Memory B cell (primary cell): ENCODE results near the gene RSPH9.
"Not testable (repeated sequence)": the region's sequence is repeated elsewhere in the genome, so short reads cannot be mapped to it uniquely, and the experiment has no call there.

Experiments
- ATAC-seq: fragments of 150-1000 bp; cut with Tn5 transposase; 2 replicates; pipeline ENCODE4 v1.10.0; 2021; ENCODE audit warnings: low read depth, mild to moderate bottlenecking, moderate library complexity
- DNase-seq, 2 donors: peaks; one replicate each; pipeline ENCODE4 v3.0.0; 2022; ENCODE audit warnings: low spot score in 2 of 2
- H3K27ac Mint-ChIP-seq: one replicate; pipeline ENCODE4 v1.8.0; 2022; ENCODE audit warnings: mild to moderate bottlenecking, moderate library complexity, mixed read lengths
- H3K27me3 Mint-ChIP-seq: one replicate; pipeline ENCODE4 v1.8.0; 2022; ENCODE audit warnings: mixed read lengths
- H3K36me3 Mint-ChIP-seq: one replicate; pipeline ENCODE4 v1.8.0; 2022; ENCODE audit warnings: mild to moderate bottlenecking, mixed read lengths
- H3K4me1 Mint-ChIP-seq: one replicate; pipeline ENCODE4 v1.8.0; 2022; ENCODE audit warnings: mixed read lengths
- H3K4me3 Mint-ChIP-seq: one replicate; pipeline ENCODE4 v1.8.0; 2022; ENCODE audit warnings: mild to moderate bottlenecking, moderate library complexity, mixed read lengths
- H3K9me3 Mint-ChIP-seq: one replicate; pipeline ENCODE4 v1.8.0; 2022; ENCODE audit warnings: mixed read lengths

The RSPH9 gene

DNA sequence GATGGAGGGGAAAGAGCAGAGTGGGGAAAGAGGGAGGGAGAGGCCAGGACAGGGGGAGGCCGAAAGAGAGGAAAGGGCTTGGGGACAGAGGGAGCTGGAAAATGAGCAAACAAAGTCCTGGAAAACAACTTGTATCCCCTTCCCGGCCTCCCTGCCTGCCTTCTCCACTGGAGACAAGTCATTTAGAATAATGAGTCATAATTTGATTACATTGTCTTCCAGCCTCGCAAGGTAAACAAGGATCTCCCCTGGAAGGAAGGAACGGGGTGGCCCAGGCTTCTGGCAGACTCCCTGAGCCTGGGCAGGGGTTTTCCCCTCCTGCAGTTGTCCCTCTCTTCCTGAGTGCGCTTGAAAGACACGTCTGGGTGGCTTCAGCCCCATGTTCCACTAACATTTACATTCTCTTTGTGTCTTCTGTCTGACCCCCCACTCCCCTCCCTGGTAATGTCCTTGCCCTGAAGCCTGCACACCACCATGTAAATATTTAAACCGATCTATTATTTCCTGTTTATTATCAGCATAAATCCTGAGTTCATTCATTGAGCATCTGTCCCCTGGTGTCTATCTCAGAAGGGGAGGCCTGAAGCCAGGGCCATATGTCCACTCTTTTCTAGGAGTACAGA, 54.8 kb downstream of the RSPH9 start:
- peaks cover 11% of the 10 kb centered on the region for H3K4me1 Mint-ChIP-seq
- H3K4me3 Mint-ChIP-seq = peak overlapping the region; percentile 17
- peaks cover 2% of the 10 kb centered on the region for H3K27me3 Mint-ChIP-seq
- ATAC-seq (no peak), DNase-seq (no peak)
- no peaks in the 10 kb centered on the region for H3K36me3 Mint-ChIP-seq
- H3K9me3 Mint-ChIP-seq = no peaks in the 10 kb centered on the region
- no peak overlapping the region for H3K27ac Mint-ChIP-seq

DNA sequence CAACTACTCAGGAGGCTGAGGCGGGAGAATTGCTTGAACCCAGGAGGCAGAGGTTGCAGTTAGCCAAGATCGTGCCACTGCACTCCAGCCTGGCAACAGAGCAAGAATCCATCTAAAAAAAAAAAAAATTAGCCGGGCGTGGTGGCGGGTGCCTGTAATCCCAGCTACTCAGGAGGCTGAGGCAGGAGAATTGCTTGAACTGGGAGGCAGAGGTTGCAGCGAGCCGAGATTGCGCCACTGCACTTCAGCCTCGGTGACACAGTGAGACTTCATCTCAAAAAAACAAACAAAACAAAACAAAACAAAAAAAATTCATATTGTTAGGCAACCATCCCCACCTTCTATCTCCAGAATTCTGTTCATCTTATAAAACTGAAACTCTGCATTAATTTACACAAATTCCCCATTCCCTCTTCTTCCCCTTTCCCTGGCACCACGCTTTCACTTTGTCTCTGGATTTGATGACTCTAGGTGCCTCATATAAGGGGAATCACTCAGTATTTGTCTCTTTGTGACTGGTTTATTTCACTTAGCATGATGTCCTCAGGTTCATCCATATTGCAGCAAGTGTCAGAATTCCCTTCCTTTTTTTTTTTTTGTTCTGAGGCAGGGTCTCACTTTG, 56.2 kb downstream of the RSPH9 start:
- not testable (repeated sequence) for DNase-seq, H3K27ac Mint-ChIP-seq, H3K9me3 Mint-ChIP-seq, H3K27me3 Mint-ChIP-seq, H3K4me3 Mint-ChIP-seq, ATAC-seq, H3K36me3 Mint-ChIP-seq
- peaks cover 23% of the 10 kb centered on the region for H3K4me1 Mint-ChIP-seq

DNA sequence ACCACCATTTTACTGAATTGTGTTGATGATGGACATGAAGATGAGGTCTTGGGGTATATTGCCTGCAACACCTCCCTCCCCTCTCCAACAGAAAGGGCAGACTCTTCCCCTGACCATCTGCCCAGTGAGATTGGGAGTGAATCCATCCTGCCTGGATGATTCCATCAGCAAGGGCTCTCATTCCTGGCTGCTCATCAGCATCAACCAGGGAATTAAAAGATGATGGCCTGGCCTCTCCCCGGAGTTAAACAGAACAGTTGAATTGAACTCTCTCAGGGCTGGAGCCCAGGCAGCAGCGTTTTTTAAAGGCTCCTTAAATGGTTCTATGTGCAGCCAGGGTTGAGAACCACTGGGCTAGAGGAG, 57.3 kb downstream of the RSPH9 start:
- Mint-ChIP-seq H3K9me3 (no peaks in the 10 kb centered on the region), H3K27ac (peak overlapping the region; percentile 11)

DNA sequence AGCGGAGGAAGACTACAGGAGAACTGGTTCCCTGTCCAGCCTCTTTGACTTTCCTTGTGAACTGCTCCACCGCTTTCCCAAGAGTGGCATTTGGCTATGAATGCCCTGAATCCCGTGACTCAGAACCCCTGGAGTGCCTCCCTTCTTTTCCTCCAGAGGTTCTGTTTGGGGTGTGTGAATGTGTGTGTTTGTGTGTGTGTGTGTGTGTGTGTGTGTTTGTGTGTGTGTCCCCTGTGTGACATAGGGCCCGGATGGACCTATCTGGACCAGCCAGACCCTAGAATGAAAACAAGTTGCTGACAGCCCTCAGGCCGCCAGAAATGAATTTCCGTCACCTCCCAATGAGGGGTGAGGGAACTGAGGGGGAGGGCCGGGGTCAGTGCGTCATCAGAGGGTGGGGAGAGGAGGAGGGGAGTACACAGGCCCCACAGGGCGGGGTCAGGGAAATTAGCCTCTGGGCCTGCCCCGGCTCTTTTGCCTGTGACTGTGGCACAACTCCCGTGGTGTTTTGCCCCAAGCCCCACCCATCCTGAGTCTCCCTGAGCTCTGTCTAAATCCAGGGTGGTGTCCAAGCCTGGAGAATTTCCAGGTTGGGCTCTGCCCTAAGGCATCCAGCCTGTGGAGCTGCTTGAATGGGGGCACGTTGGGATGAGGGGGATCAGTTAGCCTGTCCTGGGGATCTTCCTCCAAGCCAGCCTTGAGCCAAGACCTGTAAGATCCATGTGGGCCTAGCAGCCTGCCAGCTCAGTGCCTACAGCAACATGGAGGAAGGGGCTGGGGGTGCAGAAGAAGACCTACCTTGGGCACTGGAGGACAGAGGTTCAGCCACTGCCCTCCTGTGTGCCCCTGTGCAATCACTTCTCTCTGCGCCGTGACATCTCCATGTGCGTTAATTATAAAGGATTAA, 58.0 kb downstream of the RSPH9 start:
- Mint-ChIP-seq H3K4me1 (peaks cover 35% of the 10 kb centered on the region), H3K9me3 (no peaks in the 10 kb centered on the region), H3K27ac (peak overlapping the region; percentile 11), H3K36me3 (no peaks in the 10 kb centered on the region), H3K27me3 (peaks cover 2% of the 10 kb centered on the region), H3K4me3 (no peak overlapping the region)
- ATAC-seq (peak; percentile 49), DNase-seq (peak; percentile 41 to 52)

More for the DNA sequence above, 57.3 kb downstream of the RSPH9 start:
- no peak overlapping the region for H3K4me3 Mint-ChIP-seq
- no peak for ATAC-seq
- H3K4me1 Mint-ChIP-seq = peaks cover 33% of the 10 kb centered on the region
- DNase-seq = no peak
- H3K27me3 Mint-ChIP-seq = peaks cover 2% of the 10 kb centered on the region
- H3K36me3 Mint-ChIP-seq = no peaks in the 10 kb centered on the region

DNA sequence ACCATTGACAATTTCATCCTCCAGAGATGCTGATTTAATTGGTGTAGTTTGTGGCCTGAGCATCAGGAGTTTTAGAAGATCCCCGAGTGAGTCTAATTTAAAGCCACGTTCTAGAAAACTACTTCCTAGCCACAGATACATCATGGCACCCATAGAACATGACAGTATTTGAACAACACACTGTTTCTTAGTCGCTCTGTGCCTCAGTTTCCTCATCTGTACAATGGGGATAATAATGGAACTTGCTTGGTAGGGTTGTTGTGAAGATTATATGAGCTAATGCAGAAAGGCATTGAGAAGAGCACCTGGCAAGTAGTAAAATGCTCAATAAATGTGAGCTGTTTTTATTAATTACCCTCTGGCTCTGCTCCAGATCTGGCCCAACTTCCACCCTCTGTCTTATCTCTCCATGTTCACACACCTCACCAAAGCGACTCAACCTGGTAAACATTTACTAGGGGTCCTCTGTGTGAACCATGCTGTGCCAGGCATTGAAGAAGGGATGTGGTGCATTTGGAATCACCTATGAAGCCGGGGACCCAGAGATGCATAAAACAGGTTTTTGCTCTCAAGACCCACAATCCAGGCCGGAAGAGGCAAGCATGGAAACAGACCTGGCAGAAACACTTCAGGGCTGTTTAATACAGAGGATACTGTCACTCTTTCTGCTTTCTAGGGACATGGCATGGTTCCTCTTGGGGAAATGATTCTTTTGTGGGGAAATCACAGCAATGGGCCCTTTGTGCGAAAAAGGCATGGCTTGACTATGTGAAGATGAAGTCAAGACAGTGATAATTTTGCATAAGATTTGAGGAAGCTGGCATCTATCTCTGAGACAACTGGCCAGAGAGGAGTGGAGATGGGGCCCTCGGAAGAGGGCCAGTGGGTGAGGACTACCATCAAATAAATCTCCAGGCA, 58.9 kb downstream of the RSPH9 start:
- ATAC-seq = peak; percentile 77
- H3K4me1 Mint-ChIP-seq = peaks cover 36% of the 10 kb centered on the region

DNA sequence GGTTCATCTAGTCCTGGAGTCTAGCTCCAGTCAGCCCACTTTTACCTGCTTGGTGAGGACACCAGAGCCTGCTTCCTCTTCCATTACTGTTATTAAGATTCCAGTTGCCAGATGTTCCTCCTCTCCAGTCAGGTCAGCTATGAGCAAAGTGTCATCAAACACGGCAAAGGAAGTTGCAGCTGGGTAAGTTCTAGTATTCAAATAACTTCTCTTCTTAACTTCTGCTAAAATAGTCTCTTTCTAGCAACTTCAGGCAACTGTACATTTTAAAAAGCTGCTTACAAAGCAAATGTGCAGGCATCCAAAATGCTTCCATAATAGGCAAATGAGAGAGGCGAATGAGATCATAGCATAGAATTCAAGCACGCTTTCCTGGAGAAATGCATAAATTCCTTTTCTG, 61.2 kb downstream of the RSPH9 start:
- H3K4me3 Mint-ChIP-seq = peak overlapping the region; percentile 83
- H3K27me3 Mint-ChIP-seq = peaks cover 2% of the 10 kb centered on the region
- peak overlapping the region; percentile 88 for H3K27ac Mint-ChIP-seq
- H3K9me3 Mint-ChIP-seq = no peaks in the 10 kb centered on the region
- ATAC-seq (peak; percentile 62), DNase-seq (peak in 1 of 2 donors; percentile 37)
- peaks cover 39% of the 10 kb centered on the region for H3K4me1 Mint-ChIP-seq
- no peaks in the 10 kb centered on the region for H3K36me3 Mint-ChIP-seq

More for the DNA sequence above, 58.9 kb downstream of the RSPH9 start:
- Mint-ChIP-seq H3K27me3 (peaks cover 2% of the 10 kb centered on the region), H3K36me3 (no peaks in the 10 kb centered on the region), H3K9me3 (no peaks in the 10 kb centered on the region), H3K27ac (peak overlapping the region; percentile 37), H3K4me3 (peak overlapping the region; percentile 27)
- peak in 1 of 2 donors; percentile 62 for DNase-seq

DNA sequence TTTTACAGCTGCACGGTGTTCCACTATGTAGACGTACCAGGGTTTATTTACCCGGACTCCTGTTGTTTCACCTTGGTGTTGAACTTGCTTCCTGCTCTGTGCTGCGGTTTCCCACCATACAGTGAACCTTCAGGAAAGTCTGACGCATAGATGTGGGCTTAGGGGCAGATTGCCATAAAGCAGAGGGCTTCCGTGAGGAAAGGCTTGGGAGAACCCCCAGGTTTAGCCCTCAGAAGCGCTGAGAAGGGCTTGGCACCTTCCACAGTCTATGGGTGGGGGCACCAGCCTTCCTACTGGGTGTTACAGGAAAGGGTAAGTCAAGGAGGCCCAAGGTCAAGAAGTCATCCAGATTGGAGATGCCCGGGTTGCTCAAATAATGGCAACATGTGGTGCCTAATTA, 62.0 kb downstream of the RSPH9 start:
- Mint-ChIP-seq H3K4me3 (peak overlapping the region; percentile 53), H3K27me3 (peaks cover 2% of the 10 kb centered on the region), H3K9me3 (no peaks in the 10 kb centered on the region), H3K27ac (peak overlapping the region; percentile 88), H3K4me1 (peaks cover 41% of the 10 kb centered on the region), H3K36me3 (no peaks in the 10 kb centered on the region)
- no peak for ATAC-seq
- DNase-seq = no peak

DNA sequence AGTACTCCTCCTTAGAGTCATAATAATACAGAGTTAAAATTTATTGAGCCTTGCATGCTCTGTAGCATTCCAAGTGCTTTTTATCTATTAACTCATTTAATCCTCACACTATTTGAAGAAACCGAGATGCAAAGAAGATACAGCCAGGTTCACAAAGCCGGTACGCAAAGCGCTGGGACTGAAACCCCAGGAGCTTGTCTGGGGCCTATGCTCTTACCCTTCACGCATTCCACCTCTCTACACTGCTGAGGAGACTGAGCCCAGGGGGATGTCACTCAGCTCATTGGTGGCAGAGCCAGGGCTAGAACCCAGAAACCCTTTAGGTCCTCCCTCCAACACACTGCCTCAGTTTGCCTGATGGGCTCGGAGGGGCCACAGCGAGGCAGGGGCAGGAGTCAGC, 62.4 kb downstream of the RSPH9 start:
- Mint-ChIP-seq H3K27me3 (peaks cover 2% of the 10 kb centered on the region), H3K27ac (peak overlapping the region; percentile 88), H3K36me3 (no peaks in the 10 kb centered on the region), H3K9me3 (no peaks in the 10 kb centered on the region), H3K4me1 (peaks cover 42% of the 10 kb centered on the region), H3K4me3 (no peak overlapping the region)
- DNase-seq = no peak
- ATAC-seq = no peak

DNA sequence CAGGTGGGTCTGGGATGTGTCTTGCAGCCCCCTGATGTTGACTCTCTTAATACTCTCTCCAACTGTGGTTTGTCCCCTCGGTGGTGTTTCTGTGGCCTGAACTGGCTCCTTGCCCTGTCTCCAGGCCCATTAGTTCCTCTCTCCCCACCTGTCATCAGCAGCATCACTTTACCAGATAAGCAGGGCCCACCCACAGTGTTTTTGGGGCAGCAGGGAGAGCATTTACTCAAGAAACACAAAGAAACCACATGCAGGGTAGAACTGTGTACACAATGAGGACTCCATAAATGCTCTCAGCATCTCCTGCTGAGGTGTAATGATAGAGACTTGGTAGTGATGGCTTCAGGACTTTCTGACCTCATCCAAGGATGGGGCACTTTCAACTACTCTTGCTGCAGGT, 62.9 kb downstream of the RSPH9 start:
- no peak overlapping the region for H3K27ac Mint-ChIP-seq
- peaks cover 2% of the 10 kb centered on the region for H3K27me3 Mint-ChIP-seq
- no peaks in the 10 kb centered on the region for H3K9me3 Mint-ChIP-seq
- no peaks in the 10 kb centered on the region for H3K36me3 Mint-ChIP-seq
- DNase-seq (no peak), ATAC-seq (no peak)
- no peak overlapping the region for H3K4me3 Mint-ChIP-seq
- H3K4me1 Mint-ChIP-seq = peaks cover 46% of the 10 kb centered on the region

DNA sequence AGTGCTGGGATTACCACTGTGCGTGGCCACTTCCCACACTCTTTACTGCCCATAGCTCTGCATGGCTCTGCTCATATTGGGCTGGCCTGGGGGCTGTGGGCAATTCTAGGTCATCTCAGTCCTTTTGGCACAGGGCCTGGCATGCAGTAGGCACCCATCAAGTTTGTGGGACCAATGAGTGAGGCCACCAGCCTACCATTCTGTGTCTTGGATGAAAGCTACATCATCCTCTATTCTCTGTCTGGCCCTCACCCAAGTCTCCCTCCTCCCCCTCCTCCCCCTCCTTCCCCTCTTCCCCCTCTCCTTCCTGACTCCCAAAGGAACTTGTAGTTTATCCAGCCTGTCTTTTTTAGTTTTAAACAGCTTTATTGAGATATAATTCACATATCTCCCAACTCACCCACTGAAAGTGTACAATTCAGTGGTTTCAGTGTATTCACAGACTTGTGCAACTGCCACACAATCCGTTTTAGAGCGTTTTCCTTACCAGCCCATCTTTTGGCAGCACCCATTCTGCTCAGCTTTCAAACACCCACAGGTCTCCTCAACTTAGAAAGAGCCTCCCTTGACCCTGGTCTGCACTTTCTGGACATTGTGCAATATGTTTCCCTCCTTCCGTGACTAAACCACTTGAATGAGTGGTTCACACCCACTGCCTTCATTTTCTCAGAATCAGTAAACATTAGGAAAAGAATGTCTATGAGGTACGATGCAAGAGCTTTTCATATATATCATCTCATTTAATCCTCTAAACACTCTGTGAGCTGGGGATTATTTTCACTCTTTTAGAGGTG, 64.2 kb downstream of the RSPH9 start:
- H3K4me1 Mint-ChIP-seq = peaks cover 45% of the 10 kb centered on the region
- no peaks in the 10 kb centered on the region for H3K36me3 Mint-ChIP-seq
- peaks cover 2% of the 10 kb centered on the region for H3K27me3 Mint-ChIP-seq
- no peak overlapping the region for H3K4me3 Mint-ChIP-seq
- DNase-seq (no peak), ATAC-seq (no peak)
- H3K9me3 Mint-ChIP-seq = no peaks in the 10 kb centered on the region
- no peak overlapping the region for H3K27ac Mint-ChIP-seq

DNA sequence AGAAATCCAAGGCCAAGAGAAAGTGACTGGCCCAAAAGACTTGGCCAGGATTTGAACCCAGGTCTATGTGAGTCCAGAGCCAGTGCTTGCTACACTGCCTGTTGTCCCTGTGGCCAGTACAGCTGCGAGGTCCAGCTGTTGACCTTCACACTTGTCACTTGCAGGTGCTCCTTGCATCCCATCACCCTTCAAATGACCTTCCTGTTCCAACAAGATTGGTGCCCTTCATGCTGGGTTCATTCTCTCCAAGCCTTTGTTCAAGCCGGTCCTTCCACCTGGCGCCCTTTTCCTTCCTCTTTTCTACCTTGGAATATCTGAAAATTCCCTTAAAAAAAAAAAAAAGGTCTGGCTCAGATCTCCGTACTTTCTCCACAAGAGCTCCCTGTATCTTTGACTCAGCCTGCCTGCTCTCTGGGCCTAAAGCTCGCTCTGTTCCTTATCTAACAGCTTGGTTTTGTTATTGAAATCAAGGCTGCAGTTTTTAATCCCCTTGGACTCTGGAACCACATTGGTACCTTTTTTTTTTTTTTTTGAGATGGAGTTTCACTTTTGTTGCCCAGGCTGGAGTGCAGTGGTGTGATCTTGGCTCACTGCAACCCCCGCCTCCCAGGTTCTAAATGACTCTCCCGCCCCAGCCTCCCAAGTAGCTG, 64.9 kb downstream of the RSPH9 start:
- peak overlapping the region; percentile 28 for H3K27ac Mint-ChIP-seq
- no peak for ATAC-seq
- no peaks in the 10 kb centered on the region for H3K9me3 Mint-ChIP-seq
- peaks cover 2% of the 10 kb centered on the region for H3K27me3 Mint-ChIP-seq
- no peak overlapping the region for H3K4me3 Mint-ChIP-seq
- no peaks in the 10 kb centered on the region for H3K36me3 Mint-ChIP-seq
- peaks cover 48% of the 10 kb centered on the region for H3K4me1 Mint-ChIP-seq
- DNase-seq = no peak

DNA sequence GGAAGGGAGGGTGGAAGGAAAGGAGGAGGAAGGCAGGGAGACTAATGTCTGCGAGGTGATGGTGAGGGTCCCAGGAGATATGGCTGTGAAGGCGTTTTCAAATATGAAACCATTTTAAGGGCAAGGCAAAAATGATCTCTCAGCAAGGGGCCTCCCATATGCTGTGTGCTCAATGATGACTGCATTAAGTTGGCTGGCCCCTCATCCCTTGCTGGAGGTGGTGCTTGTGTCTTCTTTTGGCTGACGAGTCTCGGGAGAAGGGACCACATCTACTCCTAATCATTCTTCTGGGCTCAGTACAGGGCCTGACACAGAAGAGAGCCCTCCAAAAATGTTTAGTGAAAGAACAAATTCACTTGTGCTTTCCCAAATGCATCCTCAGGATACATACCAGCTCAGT, 65.7 kb downstream of the RSPH9 start:
- H3K27ac Mint-ChIP-seq = no peak overlapping the region
- no peak for DNase-seq
- H3K4me3 Mint-ChIP-seq = no peak overlapping the region
- no peaks in the 10 kb centered on the region for H3K36me3 Mint-ChIP-seq
- ATAC-seq = no peak
- no peaks in the 10 kb centered on the region for H3K9me3 Mint-ChIP-seq
- H3K27me3 Mint-ChIP-seq = peaks cover 2% of the 10 kb centered on the region
- peaks cover 45% of the 10 kb centered on the region for H3K4me1 Mint-ChIP-seq
